WTC11 (cell line): ENCODE data around the gene SNX14. TPM values are rescaled to one million over a fixed set of nuclear protein-coding genes. Genes with fewer than 3 reads are reported as not detected.
"Not testable (repeated sequence)": the region's sequence is repeated elsewhere in the genome, so short reads cannot be mapped to it uniquely, and the experiment has no call there.

Source experiments
- ATAC-seq: fragments of 200-7000 bp; cut with Tn5 transposase; 2 replicates; pipeline ENCODE4 v1.10.0; 2021; ENCODE audit warnings: mild to moderate bottlenecking, moderate library complexity
- CTCF ChIA-PET: fragments of 300-600 bp; sonication (Branson Sonifier 250); formaldehyde crosslinking; loops from one replicate; lab custom pipeline; 2021; ENCODE audit warnings: antibody characterized with exemption; lab: Charles Lee
- POLR2A ChIA-PET: fragments of 350-600 bp; sonication (Branson Sonifier 250); formaldehyde crosslinking; loops from one replicate; lab custom pipeline; 2021; ENCODE audit warnings: antibody characterized with exemption; lab: Charles Lee
- DNase-seq: peaks from one replicate; pipeline ENCODE4 v3.0.0; 2021; ENCODE audit warnings: low spot score
- H3K27ac Mint-ChIP-seq: 2 replicates; pipeline ENCODE4 v1.8.0; 2021; ENCODE audit warnings: mixed read lengths
- H3K27me3 Mint-ChIP-seq: 2 replicates; pipeline ENCODE4 v1.8.0; 2021; ENCODE audit warnings: low read depth, mild to moderate bottlenecking, moderate library complexity, mixed read lengths
- H3K36me3 Mint-ChIP-seq: 2 replicates; pipeline ENCODE4 v1.8.0; 2021; ENCODE audit warnings: mixed read lengths
- H3K4me1 Mint-ChIP-seq: 2 replicates; pipeline ENCODE4 v1.8.0; 2022; ENCODE audit warnings: mixed read lengths
- H3K4me3 Mint-ChIP-seq: 2 replicates; pipeline ENCODE4 v1.8.0; 2021; ENCODE audit warnings: mild to moderate bottlenecking, moderate library complexity, mixed read lengths
- H3K9me3 Mint-ChIP-seq: 2 replicates; pipeline ENCODE4 v1.8.0; 2021; ENCODE audit warnings: mixed read lengths
- CBFB ChIP-seq: sonication (generic); formaldehyde crosslinking; IDR thresholded peaks from 2 replicates; pipeline ENCODE4 v1.8.1; 2022; ENCODE audit warnings: mild to moderate bottlenecking, low read depth, missing genetic modification reagents
- KAT7 ChIP-seq: sonication (generic); formaldehyde crosslinking; IDR thresholded peaks from 2 replicates; pipeline ENCODE4 v1.8.1; 2023; ENCODE audit warnings: missing genetic modification reagents, mild to moderate bottlenecking, borderline replicate concordance
- MXD4 ChIP-seq: fragments of 250-450 bp; sonication (Bioruptor Pico); IDR thresholded peaks from 2 replicates; pipeline ENCODE4 v1.8.0; 2021; ENCODE audit warnings: mild to moderate bottlenecking, moderate library complexity, borderline replicate concordance
- NFE2L1 ChIP-seq: sonication (generic); formaldehyde crosslinking; IDR thresholded peaks from 2 replicates; pipeline ENCODE4 v1.8.1; 2023; ENCODE audit warnings: missing genetic modification reagents
- NR2C2 ChIP-seq: sonication (generic); formaldehyde crosslinking; IDR thresholded peaks from 2 replicates; pipeline ENCODE4 v1.8.0; 2022; ENCODE audit warnings: mild to moderate bottlenecking, missing genetic modification reagents
- PRRX2 ChIP-seq: fragments of 250-450 bp; sonication (Bioruptor Pico); IDR thresholded peaks from 2 replicates; pipeline ENCODE4 v1.8.0; 2021; ENCODE audit warnings: mild to moderate bottlenecking
- RORB ChIP-seq: fragments of 250-450 bp; sonication (Bioruptor Pico); IDR thresholded peaks from 2 replicates; pipeline ENCODE4 v1.9.0; 2021; ENCODE audit warnings: mild to moderate bottlenecking
- ZNF121 ChIP-seq: sonication (generic); formaldehyde crosslinking; IDR thresholded peaks from 2 replicates; pipeline ENCODE4 v1.8.0; 2023; ENCODE audit warnings: missing genetic modification reagents
- ZNF423 ChIP-seq: fragments of 250-450 bp; sonication (Bioruptor Pico); IDR thresholded peaks from 2 replicates; pipeline ENCODE4 v2.1.2; 2022; ENCODE audit warnings: mild to moderate bottlenecking, moderate library complexity
- total RNA-seq: library from RNA; stranded (reverse); gene quantifications from 3 replicates; pipeline ENCODE4 v1.2.3, GENCODE V29; 2021
- TF ChIP-seq, protein P1 (sequence below): sonication (generic); formaldehyde crosslinking; IDR thresholded peaks from 2 replicates; pipeline ENCODE4 v1.8.0; 2023; ENCODE audit warnings: missing genetic modification reagents, mild to moderate bottlenecking, borderline replicate concordance
- TF ChIP-seq, protein P2 (sequence below): fragments of 250-450 bp; sonication (Bioruptor Pico); conservative IDR thresholded peaks from 2 replicates; pipeline ENCODE4 v1.9.0; 2021; ENCODE audit warnings: mild to moderate bottlenecking
- TF ChIP-seq, protein P3 (sequence below): fragments of 250-450 bp; sonication (Bioruptor Pico); IDR thresholded peaks from 2 replicates; pipeline ENCODE4 v2.1.2; 2022; ENCODE audit warnings: mild to moderate bottlenecking, moderate library complexity
- TF ChIP-seq, protein P4 (sequence below): sonication (generic); formaldehyde crosslinking; conservative IDR thresholded peaks from 2 replicates; pipeline ENCODE4 v1.8.1; 2023; ENCODE audit warnings: mild to moderate bottlenecking, low read depth, missing genetic modification reagents, moderate library complexity
- TF ChIP-seq, protein P5 (sequence below): sonication (generic); formaldehyde crosslinking; IDR thresholded peaks from 2 replicates; pipeline ENCODE4 v1.8.0; 2023; ENCODE audit warnings: mild to moderate bottlenecking, missing genetic modification reagents
- TF ChIP-seq, protein P6 (sequence below): sonication (generic); formaldehyde crosslinking; IDR thresholded peaks from 2 replicates; pipeline ENCODE4 v1.8.0; 2022; ENCODE audit warnings: mild to moderate bottlenecking, missing genetic modification reagents

Gene SNX14
- total RNA-seq, 1 experiment from 2014 or later: 34.3 TPM

DNA sequence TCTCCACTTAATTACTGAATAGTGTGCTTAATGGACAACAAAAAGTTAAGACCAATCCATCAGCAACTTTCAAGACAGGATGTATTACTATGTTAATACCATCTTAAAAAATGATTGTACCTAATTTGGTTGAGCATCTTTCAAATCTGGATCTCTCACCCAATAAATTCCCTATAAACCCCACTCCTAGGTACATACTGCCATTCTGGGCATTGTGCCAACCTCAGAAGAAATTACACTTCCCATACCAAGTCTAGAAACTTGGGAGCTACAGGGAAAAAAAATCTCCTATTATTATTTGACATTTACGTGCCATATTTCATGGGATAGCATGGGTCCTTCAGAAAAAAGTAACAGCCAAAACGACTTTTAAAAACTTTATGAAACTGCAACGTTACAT is 43.9 kb upstream of the SNX14 start (continued):
- TF ChIP-seq, protein P1, sequence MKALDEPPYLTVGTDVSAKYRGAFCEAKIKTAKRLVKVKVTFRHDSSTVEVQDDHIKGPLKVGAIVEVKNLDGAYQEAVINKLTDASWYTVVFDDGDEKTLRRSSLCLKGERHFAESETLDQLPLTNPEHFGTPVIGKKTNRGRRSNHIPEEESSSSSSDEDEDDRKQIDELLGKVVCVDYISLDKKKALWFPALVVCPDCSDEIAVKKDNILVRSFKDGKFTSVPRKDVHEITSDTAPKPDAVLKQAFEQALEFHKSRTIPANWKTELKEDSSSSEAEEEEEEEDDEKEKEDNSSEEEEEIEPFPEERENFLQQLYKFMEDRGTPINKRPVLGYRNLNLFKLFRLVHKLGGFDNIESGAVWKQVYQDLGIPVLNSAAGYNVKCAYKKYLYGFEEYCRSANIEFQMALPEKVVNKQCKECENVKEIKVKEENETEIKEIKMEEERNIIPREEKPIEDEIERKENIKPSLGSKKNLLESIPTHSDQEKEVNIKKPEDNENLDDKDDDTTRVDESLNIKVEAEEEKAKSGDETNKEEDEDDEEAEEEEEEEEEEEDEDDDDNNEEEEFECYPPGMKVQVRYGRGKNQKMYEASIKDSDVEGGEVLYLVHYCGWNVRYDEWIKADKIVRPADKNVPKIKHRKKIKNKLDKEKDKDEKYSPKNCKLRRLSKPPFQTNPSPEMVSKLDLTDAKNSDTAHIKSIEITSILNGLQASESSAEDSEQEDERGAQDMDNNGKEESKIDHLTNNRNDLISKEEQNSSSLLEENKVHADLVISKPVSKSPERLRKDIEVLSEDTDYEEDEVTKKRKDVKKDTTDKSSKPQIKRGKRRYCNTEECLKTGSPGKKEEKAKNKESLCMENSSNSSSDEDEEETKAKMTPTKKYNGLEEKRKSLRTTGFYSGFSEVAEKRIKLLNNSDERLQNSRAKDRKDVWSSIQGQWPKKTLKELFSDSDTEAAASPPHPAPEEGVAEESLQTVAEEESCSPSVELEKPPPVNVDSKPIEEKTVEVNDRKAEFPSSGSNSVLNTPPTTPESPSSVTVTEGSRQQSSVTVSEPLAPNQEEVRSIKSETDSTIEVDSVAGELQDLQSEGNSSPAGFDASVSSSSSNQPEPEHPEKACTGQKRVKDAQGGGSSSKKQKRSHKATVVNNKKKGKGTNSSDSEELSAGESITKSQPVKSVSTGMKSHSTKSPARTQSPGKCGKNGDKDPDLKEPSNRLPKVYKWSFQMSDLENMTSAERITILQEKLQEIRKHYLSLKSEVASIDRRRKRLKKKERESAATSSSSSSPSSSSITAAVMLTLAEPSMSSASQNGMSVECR (CRISPR knock-in tag): no peak

DNA sequence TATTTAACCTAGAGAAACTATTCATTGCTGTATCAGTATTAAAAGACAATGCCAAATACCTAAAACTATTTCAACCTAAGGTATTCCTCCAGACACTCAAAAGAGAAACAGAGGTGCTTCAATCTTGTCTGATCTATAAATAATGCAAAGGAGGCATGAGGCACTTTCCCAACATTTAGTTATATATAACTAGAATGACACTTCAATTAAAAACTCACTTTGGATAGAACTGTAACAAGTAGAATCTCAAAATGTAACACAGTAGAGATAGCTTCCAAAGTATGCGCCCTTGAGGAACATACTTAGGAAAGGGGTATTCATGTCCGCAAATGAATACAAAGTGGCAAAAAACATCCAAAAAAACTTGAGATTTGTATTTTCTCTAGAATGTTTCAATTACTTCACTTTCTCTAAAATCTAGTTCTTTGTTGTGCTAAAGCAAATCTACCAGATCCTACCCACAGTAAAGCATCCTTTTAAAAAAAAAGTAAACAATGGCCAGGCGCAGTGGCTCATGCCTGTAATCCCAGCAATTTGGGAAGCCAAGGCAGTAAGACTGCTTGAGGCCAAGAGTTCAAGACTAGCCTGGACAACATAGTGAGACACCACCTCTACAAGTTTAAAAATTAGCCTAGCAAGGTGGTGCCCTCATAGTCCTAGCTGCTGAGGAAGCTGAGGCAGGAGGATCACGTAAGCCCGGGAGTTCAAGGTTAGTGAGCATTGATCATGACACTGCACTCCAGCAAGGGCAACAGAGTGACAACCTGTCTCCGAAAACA is 38.7 kb upstream of the SNX14 start:
- no peak overlapping the region for H3K27ac Mint-ChIP-seq
- TF ChIP-seq ZNF121: peak; percentile 89
- TF ChIP-seq, protein P2, sequence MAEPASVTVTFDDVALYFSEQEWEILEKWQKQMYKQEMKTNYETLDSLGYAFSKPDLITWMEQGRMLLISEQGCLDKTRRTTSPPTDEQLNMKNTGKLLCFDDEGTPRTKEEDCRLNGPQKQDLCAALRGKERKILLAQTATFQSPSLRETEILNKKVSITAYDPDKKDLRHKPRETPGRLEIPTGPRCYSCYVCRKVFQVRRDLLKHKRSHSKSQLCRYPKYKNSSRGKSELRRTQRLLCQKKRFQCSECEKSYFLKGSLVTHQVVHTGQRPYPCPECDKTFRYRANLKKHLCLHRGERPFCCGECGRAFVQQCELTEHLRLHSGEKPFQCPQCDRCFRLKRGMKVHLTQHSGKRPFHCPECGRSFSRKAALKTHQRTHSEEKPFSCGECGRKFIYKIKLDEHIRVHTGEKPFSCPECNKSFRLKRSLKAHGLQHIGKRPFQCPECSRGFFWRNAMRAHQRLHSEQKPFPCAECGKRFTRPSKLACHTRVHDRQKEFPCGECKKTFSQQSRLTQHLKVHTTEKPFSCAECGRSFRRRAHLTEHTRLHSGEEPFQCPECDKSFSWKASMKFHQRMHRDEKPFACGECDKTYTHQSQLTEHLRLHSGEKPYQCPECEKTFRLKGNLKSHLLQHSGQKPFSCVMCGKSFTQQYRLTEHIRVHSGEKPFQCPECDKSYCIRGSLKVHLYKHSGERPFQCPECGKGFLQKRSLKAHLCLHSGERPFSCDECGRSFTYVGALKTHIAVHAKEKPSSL (CRISPR knock-in tag): no peak
- no peak overlapping the region for H3K4me3 Mint-ChIP-seq
- peaks cover 87% of the 10 kb centered on the region for H3K36me3 Mint-ChIP-seq
- peaks cover 35% of the 10 kb centered on the region; the same call in 1 of the 2 replicates for H3K4me1 Mint-ChIP-seq
- ATAC-seq (no peak), DNase-seq (no peak)
- ChIA-PET CTCF (no interaction called here), POLR2A (interaction anchor here (1.0 to 1.1 kb wide), 2 partner anchors 8 to 46 kb away, joined by 4 to 5 read pairs; no protein-coding TSS in a partner anchor)
- H3K9me3 Mint-ChIP-seq: no peaks in the 10 kb centered on the region
- no peaks in the 10 kb centered on the region for H3K27me3 Mint-ChIP-seq

DNA sequence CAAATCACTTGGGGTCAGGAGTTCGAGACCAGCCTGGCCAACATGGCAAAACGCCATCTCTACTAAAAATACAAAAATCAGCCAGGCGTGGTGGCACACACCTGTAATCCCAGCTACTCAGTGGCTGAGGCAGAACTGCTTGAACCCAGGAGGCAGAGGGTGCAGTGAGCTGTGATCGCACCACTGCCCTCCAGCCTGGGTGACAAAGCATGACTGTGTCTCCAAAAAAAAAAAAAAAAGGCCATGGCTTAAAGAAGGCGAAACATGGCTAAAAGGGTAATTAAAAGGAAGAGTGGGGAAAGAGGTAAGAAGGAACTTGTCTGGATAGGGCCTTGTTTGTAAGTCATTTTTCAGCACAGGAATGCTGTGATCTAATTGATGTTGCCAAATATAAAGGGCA is 37.5 kb upstream of the SNX14 start:
- H3K27ac Mint-ChIP-seq: peak overlapping the region; percentile 84
- CTCF ChIA-PET: not testable (repeated sequence)

DNA sequence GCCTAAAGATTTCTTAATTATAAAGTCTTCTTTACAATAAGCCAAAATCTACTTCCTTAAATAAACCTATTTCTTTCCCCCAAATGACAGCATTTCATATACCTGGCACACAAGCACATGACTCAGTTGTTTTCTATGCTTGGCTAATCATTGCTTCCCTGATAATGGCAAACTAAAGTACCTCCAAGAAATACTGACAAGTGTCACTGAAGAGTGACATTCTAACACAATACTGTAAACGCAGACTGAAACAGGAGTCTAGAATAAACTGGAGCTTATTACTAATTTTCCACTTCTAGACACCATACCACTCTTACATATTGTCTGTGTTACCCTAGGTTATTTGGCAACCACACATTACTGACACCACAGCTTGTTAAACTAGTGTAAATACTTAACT is 34.7 kb upstream of the SNX14 start:
- Mint-ChIP-seq H3K27me3 (no peaks in the 10 kb centered on the region), H3K4me3 (no peak overlapping the region), H3K36me3 (peaks cover 90% of the 10 kb centered on the region), H3K4me1 (peaks cover 27% of the 10 kb centered on the region), H3K9me3 (no peaks in the 10 kb centered on the region), H3K27ac (peak overlapping the region; percentile 10)
- DNase-seq: no peak
- ChIA-PET POLR2A (no interaction called here), CTCF (no interaction called here)
- ATAC-seq: no peak
- TF ChIP-seq, protein P3, sequence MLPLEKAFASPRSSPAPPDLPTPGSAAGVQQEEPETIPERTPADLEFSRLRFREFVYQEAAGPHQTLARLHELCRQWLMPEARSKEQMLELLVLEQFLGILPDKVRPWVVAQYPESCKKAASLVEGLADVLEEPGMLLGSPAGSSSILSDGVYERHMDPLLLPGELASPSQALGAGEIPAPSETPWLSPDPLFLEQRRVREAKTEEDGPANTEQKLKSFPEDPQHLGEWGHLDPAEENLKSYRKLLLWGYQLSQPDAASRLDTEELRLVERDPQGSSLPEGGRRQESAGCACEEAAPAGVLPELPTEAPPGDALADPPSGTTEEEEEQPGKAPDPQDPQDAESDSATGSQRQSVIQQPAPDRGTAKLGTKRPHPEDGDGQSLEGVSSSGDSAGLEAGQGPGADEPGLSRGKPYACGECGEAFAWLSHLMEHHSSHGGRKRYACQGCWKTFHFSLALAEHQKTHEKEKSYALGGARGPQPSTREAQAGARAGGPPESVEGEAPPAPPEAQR: no peak
- TF ChIP-seq MXD4 (CRISPR knock-in tag) (no peak), NR2C2 (no peak), KAT7 (CRISPR knock-in tag) (no peak), NFE2L1 (CRISPR knock-in tag) (no peak), ZNF423 (CRISPR knock-in tag) (no peak), PRRX2 (CRISPR knock-in tag) (no peak), RORB (CRISPR knock-in tag) (no peak), CBFB (CRISPR knock-in tag) (no peak)
- TF ChIP-seq, protein P4, sequence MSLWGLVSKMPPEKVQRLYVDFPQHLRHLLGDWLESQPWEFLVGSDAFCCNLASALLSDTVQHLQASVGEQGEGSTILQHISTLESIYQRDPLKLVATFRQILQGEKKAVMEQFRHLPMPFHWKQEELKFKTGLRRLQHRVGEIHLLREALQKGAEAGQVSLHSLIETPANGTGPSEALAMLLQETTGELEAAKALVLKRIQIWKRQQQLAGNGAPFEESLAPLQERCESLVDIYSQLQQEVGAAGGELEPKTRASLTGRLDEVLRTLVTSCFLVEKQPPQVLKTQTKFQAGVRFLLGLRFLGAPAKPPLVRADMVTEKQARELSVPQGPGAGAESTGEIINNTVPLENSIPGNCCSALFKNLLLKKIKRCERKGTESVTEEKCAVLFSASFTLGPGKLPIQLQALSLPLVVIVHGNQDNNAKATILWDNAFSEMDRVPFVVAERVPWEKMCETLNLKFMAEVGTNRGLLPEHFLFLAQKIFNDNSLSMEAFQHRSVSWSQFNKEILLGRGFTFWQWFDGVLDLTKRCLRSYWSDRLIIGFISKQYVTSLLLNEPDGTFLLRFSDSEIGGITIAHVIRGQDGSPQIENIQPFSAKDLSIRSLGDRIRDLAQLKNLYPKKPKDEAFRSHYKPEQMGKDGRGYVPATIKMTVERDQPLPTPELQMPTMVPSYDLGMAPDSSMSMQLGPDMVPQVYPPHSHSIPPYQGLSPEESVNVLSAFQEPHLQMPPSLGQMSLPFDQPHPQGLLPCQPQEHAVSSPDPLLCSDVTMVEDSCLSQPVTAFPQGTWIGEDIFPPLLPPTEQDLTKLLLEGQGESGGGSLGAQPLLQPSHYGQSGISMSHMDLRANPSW (CRISPR knock-in tag): no peak
- TF ChIP-seq, protein P5, sequence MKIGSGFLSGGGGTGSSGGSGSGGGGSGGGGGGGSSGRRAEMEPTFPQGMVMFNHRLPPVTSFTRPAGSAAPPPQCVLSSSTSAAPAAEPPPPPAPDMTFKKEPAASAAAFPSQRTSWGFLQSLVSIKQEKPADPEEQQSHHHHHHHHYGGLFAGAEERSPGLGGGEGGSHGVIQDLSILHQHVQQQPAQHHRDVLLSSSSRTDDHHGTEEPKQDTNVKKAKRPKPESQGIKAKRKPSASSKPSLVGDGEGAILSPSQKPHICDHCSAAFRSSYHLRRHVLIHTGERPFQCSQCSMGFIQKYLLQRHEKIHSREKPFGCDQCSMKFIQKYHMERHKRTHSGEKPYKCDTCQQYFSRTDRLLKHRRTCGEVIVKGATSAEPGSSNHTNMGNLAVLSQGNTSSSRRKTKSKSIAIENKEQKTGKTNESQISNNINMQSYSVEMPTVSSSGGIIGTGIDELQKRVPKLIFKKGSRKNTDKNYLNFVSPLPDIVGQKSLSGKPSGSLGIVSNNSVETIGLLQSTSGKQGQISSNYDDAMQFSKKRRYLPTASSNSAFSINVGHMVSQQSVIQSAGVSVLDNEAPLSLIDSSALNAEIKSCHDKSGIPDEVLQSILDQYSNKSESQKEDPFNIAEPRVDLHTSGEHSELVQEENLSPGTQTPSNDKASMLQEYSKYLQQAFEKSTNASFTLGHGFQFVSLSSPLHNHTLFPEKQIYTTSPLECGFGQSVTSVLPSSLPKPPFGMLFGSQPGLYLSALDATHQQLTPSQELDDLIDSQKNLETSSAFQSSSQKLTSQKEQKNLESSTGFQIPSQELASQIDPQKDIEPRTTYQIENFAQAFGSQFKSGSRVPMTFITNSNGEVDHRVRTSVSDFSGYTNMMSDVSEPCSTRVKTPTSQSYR (CRISPR knock-in tag): no peak
- TF ChIP-seq, protein P6, sequence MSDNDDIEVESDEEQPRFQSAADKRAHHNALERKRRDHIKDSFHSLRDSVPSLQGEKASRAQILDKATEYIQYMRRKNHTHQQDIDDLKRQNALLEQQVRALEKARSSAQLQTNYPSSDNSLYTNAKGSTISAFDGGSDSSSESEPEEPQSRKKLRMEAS (CRISPR knock-in tag): no peak

More for the DNA sequence above, 37.5 kb upstream of the SNX14 start:
- not testable (repeated sequence) for ATAC-seq, H3K4me3 Mint-ChIP-seq, H3K27me3 Mint-ChIP-seq, DNase-seq, H3K9me3 Mint-ChIP-seq
- peaks cover 87% of the 10 kb centered on the region for H3K36me3 Mint-ChIP-seq
- POLR2A ChIA-PET: interaction anchor here (0.6 to 1.0 kb wide), 2 partner anchors 27 to 47 kb away, joined by 3 to 5 read pairs; no protein-coding TSS in a partner anchor
- H3K4me1 Mint-ChIP-seq: peaks cover 29% of the 10 kb centered on the region; the same call in 1 of the 2 replicates
